NCI-H146 (cell line): Measurements from ENCODE around the gene NLRC5.

Source experiments
- DNase-seq: peaks from one replicate; lab custom pipeline; 2025; lab: John Stamatoyannopoulos, UW

Gene NLRC5

DNA sequence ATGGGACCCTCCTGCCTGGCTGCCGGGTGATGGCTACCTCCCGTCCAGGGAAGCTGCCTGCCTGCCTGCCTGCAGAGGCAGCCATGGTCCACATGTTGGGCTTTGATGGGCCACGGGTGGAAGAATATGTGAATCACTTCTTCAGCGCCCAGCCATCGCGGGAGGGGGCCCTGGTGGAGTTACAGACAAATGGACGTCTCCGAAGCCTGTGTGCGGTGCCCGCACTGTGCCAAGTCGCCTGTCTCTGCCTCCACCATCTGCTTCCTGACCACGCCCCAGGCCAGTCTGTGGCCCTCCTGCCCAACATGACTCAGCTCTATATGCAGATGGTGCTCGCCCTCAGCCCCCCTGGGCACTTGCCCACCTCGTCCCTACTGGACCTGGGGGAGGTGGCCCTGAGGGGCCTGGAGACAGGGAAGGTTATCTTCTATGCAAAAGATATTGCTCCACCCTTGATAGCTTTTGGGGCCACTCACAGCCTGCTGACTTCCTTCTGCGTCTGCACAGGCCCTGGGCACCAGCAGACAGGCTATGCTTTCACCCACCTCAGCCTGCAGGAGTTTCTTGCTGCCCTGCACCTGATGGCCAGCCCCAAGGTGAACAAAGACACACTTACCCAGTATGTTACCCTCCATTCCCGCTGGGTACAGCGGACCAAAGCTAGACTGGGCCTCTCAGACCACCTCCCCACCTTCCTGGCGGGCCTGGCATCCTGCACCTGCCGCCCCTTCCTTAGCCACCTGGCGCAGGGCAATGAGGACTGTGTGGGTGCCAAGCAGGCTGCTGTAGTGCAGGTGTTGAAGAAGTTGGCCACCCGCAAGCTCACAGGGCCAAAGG lies 36.8 kb downstream of the NLRC5 start:
- DNase-seq: no peak

DNA sequence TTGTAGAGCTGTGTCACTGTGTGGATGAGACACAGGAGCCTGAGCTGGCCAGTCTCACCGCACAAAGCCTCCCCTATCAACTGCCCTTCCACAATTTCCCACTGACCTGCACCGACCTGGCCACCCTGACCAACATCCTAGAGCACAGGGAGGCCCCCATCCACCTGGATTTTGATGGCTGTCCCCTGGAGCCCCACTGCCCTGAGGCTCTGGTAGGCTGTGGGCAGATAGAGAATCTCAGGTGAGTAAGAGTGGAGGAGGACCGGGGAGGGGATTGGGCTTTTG lies 37.4 kb downstream of the NLRC5 start:
- DNase-seq: no peak

DNA sequence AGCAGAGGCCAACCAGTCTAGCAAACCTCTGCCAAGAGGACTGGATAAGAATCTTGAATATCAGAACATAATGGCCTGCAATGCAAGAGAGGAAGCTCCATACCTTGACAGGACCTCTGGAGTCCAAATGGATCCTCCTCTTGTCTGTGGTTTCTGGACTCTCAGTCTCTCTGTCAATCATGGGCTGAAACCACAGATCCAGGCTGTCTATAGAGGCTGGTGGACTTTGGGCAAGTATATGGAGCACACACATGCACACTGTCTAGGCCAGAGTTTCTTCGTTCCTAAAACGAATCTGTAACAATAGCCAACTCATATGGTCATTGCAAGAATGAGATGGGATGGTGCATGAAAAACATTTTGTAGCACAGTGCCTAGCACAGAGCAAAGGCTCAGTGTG lies 37.7 kb downstream of the NLRC5 start:
- no peak for DNase-seq

DNA sequence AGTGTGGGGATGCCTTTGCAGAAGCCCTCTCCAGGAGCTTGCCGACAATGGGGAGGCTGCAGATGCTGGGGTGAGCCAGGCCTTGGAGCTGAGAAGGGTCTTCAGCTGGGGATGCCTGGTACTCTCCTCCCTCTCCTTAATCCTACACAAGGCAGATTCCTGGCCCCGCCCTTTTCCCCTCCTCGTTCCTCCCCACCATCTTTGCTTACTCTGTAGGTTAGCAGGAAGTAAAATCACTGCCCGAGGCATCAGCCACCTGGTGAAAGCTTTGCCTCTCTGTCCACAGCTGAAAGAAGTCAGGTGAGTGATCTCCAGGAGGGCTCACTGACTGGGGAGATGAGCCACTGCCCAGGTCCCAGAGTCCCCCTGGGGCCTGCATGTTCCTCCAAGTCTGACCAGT lies 38.7 kb downstream of the NLRC5 start:
- DNase-seq: peak; percentile 65

DNA sequence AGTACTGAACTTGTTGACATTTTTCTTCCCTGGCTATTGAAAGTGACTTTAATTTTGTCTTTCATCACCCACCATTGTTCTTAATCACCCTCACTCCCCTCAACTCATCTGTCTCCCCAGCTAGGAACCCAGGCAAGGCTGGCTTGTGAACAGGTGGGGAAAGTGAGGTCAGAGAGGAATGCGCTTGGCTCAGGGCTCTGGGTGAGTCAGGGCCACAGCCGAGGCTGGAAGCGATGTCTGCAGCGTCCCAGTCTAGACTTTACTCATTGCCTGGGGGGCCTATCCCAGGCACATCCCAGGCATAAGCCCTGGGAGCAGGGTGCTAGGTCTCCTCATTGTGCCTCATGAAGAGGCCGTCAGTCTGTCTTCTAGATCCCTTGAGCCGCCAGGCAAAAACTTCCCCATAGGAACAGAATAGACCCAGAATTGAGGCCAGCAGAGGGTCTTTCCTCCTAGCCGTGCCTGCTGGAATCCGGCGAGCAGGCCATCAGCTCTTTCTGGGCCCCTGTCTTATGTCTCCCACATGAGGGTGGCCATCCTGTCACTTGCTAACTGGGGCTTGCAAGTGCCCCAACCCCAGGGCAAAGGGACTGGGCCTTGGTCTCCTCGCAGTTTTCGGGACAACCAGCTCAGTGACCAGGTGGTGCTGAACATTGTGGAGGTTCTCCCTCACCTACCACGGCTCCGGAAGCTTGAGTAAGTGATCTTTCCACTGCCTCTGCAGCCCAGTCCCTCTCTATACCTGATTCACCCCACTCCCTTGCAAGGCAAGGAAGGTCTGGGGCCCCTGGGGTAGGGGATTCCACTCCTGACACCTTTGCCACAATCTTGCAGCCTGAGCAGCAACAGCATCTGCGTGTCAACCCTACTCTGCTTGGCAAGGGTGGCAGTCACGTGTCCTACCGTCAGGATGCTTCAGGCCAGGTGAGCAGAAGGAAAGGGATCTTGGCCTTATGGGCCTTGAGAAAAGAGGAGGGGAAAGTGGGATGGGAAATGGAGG lies 40.1 kb downstream of the NLRC5 start:
- DNase-seq: no peak

DNA sequence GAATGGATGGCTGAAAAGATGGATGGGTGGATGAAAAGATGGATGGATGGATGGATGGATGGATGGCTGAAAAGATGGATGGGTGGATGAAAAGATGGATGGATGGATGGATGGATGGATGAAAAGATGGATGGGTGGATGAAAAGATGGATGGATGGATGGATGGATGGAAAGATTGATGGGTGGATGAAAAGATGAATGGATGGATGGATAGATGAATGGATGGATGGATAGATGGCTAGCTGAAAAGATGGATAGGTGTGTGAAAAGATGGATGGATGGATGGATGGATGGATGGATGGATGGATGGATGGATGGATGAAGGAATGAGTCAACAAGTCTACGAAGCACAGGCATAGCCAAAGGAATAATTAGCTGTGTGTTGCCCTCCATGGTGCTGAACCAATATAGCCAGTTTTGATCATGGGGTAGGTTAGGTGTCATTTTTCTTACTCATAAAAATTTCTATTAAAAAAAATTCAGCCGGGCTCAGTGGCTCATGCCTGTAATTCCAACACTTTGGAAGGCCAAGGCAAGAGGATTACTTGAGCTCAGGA lies 41.1 kb downstream of the NLRC5 start:
- no peak for DNase-seq

DNA sequence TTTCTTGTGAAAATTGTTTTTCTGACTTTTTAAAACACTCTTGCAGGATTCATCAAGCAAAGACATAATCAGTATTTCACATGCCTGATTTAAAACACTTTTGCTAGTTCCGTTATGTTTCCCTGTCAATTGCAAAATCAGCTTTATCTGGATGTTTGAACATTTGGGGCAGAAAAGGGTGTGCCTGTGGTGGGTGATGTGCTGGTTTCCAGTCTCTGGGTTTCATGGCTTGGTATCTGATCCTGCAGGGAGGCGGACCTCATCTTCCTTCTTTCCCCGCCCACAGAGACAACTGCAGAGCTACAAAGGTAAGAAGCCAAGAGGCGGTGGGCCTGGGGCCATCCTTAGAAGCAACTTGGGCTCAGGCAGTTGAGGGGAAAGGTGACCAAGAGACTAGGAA lies 41.8 kb downstream of the NLRC5 start:
- no peak for DNase-seq

DNA sequence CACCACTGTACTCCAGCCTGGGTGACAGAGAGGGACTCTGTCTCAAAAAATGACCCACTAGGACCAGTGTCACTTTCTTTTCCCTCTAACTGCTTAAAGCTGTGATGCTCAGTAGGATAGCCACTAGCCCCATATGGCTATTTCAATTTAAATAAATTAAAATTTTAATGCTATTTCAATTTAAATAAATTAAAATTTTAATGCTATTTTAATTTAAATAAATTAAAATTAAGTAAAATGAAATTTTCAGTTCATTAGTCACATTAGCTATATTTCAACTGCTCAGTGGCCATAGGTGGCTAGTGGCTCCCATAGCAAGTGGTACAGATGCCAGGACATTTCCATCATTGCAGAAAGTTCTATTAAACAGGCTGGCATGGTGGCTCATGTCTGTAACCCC lies 43.0 kb downstream of the NLRC5 start:
- DNase-seq: no peak

DNA sequence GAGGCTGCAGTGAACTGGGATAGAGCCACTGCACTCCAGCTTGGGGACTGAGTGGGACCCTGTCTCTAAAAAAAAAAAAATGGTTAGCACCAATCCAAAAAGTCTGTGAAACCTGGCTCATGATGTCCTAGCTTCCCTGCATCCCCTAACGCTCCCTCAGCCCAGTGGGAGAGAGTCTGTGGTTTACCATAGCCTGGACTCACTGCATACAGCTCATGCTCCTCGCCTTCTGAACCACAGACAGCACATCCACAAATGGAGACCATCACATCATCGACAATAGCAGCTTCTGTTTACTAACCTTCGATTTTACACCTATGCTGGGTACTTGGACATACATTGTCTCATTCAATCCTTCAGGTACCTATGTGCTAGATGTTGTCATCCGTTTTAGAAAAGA lies 43.6 kb downstream of the NLRC5 start:
- DNase-seq: no peak

DNA sequence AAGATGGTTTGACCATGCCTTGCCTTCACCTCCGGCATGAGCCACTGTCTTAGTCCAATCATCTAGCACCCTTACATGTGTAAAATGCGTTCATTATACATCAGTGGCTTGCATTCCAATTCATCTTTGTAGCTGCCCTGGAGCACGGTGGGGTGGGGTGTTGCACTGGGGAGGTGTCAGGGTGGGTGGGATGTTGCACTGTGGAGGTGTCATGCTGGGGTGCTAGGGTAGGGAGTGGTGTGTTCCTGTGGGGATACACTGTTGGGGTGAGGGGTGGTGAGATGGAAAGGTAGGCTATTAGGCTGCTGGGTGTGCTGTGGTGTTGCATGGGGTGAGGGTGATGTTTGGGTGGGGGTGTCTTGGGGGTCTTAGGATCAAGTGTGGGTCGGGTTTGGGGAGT lies 47.0 kb downstream of the NLRC5 start:
- no peak for DNase-seq

DNA sequence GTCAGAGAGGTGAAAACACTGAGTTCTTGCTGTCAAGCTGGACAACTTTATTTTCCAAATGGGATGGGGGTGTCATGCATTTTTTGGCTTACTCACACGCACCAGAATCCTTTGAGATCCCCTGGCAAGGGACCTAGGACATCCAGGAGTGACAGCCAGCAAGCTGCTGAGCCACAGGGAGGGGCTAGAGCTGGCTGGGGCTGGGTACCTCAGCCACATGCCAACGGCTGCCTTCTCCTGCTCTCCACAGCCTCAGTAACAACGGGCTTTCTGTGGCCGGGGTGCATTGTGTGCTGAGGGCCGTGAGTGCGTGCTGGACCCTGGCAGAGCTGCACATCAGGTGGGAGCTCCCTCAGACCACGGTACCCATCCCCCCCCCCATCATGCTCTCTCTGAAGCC lies 47.6 kb downstream of the NLRC5 start:
- DNase-seq: no peak

DNA sequence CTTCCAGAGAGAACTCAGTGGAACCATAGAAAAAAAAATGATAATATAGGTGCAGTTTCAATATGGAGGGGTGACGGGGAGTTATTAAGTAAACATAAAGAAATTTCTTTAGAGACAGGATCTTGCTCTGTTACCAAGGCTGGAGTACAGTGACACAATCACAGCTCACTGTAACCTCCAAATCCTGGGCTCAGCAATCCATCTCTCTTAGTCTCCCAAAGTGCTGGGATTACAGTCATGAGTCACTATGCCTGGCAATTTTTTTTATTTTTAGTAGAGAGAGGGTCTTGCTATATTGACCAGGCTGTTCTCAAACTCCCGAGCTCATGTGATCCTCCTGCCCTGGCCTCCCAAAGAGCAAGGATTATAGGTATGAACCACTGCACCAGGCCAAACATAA lies 48.8 kb downstream of the NLRC5 start:
- no peak for DNase-seq

DNA sequence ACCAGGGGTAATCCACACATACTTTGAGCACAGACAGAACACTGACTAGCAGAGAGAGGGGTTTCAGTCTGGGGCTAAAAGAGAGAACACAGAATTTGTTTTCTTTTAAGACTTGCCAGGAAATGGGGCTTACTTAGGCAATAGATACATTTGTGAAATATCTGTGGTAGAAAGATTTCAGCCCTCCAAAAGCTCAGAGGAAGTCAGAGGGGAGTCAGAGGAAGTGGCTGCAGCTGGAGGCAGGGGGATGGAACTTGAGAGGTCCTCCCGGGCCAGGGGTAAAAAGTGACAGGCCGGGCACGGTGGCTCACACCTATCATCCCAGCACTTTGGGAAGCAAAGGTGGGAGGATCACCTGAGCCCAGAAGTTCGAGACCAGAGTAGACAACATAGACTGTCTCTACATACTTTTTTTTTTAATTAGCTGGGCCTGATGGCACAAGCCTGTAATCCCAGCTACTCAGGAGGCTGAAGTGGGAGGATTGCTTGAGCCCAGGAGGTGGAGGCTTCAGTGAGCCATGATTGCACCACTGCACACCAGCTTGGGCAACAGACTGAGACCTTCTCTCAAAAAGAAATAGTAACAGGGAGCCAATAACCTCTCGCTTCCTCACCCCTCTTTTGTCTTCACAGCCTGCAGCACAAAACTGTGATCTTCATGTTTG lies 49.9 kb downstream of the NLRC5 start:
- DNase-seq: no peak

DNA sequence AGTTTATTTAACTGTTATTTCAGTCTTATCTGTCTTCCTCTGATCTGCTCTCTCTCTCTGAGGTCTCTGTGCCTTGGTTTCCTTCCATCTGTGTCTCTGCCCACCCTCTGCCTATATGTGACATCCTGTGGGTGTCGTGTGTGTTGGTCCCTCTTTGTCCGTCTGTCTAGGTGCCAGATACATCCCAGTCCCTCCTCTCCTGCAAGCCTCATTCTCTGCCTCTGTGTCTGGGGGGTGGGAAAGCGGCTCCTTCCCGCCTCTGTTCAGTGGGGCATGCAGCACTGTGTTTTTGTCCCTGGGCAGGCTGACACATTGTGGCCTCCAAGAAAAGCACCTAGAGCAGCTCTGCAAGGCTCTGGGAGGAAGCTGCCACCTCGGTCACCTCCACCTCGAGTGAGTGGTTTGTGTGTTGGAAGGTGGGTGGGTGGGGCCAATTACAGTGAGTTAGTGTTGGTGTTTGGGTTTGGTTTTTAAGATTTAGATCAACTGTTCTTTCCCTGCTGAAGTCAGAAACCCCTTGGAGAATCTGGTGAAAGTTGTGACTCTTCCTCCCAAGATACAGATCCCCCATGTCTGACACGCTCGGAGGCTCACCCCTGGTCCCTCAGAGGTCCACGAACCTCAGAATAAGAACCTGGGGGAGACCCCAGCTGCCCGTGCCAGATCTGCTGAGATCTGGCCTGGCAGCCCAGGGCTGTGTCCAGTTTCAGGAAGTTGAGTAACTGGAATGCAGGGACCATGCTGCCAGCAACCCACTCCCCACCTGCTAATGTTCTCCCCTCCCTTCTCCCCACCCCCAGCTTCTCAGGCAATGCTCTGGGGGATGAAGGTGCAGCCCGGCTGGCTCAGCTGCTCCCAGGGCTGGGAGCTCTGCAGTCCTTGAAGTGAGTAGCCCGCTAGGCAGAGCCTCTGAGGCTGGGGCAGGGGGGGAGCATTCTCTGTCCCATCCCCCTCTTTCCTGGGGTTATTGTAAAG lies 52.1 kb downstream of the NLRC5 start:
- DNase-seq: no peak

DNA sequence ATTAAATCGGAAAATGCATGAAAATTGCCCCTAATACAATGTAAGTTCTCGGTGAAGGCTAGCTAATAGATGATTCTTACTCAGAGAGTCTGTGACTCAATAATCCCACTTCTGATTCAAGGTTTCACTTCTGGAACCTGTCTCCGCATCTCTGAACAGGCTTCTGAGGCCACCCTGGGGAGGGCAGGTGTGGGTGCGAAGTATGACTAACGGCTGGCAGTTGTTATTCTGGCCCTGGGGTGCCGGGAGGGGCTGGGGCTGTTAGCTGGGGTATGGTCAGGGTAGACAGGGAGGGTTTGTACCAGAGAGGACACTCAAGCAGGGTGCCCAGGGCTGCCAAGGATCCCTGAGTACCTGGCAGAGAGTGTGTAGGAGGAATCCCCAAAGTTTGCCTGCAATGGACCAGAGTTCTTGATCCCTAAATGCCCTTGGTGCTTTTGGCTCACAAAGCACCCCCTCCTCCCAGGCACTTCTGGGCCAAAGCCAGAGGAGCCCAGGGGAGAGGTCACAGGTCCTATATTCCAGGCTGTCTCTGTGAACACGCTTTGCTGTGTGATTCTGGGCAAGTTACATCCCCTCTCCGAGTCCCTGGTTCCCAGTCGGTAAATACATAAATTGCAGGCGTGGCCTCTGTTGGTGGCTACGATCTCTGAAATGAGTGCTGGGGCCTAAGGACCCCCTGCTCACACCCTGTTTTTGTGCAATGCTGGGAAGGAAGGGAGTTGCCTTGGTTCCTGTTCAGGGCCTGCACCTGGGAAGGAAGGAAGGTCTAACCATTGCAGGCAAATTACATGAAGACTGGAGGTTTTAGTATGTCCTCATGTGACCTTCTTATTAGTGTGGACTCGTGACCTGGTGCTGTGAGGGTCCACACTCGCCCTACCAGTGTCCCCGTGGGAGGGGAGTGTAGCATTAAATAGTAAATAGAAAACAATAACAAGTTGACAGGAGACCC lies 53.1 kb downstream of the NLRC5 start:
- DNase-seq: no peak

DNA sequence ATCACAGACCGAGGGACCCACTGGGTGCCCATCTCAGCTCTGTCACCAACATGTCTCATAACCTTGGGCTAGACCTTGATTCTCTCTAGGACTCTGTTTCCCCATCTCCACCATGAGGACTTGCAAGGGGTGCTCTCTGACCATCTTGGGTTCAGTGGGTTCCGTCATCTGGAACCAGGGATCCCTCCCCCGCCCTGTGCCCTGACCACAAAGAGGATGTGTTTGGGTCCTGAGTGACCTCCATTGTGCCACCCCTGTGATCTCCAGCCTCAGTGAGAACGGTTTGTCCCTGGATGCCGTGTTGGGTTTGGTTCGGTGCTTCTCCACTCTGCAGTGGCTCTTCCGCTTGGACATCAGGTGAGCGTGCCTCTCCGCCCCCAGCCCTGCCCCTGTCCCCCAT lies 53.9 kb downstream of the NLRC5 start:
- no peak for DNase-seq

DNA sequence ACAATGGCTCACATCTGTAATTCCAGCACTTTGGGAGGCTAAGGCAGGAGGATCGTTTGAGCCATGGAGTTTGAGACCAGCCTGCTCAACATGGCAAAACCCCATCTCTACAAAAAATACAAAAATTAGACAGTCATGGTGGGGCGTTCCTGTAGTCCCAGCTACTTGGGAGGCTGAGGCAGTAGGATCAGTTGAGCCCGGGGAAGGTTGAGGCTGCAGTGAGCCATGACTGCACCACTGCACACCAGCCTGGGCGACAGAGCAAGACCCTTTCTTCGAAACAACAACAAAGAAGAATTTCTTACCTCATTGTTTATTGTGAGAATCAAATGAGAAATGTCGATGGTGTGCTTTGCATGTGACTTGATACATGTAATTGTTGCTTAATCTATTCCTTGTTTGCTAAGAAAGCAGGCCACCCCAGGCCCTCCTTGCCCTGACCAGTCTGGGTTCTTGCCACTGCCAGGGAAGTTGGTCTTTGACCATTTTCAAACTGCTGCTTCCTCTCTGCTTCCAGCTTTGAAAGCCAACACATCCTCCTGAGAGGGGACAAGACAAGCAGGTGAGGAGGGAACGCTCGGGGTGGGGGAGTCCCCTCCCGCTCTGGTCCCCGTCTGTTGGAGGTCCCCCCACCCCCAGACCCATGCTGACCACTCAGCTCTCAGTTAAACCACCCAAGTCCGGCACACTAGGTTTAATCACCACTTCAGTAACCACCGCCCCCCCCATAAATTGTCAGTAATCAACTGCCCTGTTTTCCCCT lies 55.8 kb downstream of the NLRC5 start:
- no peak for DNase-seq

DNA sequence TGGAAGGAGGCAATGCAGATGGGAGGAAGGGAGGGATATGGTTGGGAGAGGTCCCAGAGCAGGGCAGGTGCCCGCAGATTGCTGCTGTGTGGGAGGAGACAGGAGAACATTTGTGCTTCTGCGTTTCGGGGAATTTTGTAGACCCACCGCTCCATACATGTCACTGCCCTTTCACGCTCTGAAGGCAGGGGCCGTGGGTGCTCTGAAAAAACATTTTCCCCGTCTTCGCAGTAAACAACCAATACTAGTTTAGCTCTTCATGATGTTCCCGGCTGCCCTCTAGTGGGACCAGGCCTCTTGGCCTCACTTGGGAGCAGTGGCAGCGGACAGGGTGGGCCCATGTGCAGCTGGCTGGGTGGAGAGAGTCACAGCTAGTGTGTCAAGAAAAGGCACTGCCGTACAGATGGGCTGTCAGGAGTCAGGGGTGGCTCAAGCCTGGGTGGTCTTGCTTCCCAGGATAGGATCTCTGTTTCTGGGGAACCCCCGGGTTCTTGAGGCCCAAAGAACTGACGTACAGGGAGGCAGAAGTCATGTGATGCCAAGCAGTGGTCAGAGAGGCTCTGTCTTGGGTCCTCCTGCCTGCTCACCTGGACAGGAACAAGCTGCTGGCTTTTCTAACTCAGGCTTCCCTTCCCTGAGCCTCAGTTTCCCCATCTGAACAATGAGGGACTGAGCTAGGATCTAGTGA lies 56.5 kb downstream of the NLRC5 start:
- peak; percentile 24 for DNase-seq

DNA sequence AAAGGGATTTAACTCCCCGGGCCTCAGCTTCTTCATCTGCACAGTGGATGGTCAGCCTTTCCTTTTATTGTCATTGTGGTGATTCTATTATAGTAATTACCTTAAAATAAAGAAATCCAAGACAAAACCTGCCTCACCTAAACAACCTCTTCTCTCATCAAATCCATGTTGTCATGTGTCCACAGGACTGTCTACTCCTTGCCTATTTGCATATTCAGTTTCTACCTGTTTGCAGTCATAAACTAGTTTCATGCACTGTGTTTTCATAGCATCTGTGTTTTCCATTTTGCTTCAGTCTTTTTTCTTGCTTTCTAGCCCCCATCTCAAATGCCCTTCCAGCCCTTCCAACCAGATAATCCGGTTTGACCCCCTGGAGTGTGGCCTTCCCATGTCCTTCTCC lies 58.7 kb downstream of the NLRC5 start:
- DNase-seq: no peak
